ENCODE data around the gene HSD17B1. TPM values are rescaled to one million over a fixed set of nuclear protein-coding genes. Genes with fewer than 3 reads are reported as not detected.

The HSD17B1 gene
- total and polyA plus RNA-seq, 2 of the 13 experiments (the other 11 are each of a cell fraction or from before 2014, with no cell fraction given): 0.54 to 0.93 TPM

DNA sequence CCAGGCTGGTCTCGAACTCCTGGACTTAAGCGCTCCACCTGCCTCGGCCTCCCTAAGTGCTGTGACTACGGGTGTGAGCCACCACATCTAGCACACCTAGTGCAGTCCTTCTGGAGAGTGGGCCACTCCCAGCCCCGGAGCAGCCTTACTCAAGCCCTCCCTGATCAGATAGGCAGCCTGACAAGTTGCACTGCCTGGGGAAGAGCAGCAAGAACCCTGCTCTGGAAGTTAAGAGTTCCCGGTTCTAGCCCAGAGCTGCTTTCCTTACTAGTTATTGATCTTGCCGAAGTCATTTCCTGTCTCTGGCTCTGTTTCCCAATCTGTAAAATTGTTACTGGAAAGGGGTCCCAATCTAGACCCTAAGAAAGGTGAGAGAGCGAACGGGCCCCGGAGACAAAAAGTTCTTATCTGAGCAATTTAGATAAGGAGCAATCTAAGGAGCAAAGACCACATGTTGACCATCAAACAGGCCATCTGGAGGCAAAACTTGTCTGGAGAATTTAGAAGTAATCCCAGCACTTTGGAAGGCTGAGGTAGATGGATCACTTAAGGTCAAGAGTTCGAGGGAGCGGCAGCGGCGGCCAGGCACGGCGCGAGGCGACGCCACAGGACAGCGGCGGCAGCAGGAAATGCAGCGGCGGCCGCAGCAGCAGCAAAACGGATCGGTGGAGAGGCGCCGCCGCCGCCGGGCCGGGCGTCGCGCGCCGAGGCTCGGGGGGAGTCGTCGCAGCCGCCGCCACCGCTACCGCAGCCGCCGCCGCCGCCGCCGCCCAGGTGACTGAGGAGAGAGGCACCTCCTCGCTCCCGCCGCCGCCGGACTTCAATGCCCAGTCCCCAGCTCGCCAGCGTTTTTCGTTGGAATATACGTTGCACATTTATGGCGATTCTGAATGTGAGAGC is 21.0 kb upstream of the HSD17B1 start (continued):
- TF ChIP-seq, protein P1, sequence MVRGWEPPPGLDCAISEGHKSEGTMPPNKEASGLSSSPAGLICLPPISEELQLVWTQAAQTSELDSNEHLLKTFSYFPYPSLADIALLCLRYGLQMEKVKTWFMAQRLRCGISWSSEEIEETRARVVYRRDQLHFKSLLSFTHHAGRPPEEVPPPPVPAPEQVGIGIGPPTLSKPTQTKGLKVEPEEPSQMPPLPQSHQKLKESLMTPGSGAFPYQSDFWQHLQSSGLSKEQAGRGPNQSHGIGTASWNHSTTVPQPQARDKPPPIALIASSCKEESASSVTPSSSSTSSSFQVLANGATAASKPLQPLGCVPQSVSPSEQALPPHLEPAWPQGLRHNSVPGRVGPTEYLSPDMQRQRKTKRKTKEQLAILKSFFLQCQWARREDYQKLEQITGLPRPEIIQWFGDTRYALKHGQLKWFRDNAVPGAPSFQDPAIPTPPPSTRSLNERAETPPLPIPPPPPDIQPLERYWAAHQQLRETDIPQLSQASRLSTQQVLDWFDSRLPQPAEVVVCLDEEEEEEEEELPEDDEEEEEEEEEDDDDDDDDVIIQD (CRISPR knock-in tag; IDR thresholded peaks at IDR 0.05; ENCODE audit: low read depth): peak; percentile 7; the same call in 1 of the 2 replicates
- 0 out of 2 replicates have a peak, but pooled peaks have one; percentile 5 for TF ChIP-seq SP4 (CRISPR knock-in tag; IDR thresholded peaks at IDR 0.05)
- TF ChIP-seq, protein P2, sequence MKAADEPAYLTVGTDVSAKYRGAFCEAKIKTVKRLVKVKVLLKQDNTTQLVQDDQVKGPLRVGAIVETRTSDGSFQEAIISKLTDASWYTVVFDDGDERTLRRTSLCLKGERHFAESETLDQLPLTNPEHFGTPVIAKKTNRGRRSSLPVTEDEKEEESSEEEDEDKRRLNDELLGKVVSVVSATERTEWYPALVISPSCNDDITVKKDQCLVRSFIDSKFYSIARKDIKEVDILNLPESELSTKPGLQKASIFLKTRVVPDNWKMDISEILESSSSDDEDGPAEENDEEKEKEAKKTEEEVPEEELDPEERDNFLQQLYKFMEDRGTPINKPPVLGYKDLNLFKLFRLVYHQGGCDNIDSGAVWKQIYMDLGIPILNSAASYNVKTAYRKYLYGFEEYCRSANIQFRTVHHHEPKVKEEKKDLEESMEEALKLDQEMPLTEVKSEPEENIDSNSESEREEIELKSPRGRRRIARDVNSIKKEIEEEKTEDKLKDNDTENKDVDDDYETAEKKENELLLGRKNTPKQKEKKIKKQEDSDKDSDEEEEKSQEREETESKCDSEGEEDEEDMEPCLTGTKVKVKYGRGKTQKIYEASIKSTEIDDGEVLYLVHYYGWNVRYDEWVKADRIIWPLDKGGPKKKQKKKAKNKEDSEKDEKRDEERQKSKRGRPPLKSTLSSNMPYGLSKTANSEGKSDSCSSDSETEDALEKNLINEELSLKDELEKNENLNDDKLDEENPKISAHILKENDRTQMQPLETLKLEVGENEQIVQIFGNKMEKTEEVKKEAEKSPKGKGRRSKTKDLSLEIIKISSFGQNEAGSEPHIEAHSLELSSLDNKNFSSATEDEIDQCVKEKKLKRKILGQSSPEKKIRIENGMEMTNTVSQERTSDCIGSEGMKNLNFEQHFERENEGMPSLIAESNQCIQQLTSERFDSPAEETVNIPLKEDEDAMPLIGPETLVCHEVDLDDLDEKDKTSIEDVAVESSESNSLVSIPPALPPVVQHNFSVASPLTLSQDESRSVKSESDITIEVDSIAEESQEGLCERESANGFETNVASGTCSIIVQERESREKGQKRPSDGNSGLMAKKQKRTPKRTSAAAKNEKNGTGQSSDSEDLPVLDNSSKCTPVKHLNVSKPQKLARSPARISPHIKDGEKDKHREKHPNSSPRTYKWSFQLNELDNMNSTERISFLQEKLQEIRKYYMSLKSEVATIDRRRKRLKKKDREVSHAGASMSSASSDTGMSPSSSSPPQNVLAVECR (CRISPR knock-in tag; IDR thresholded peaks at IDR 0.05; ENCODE audit: borderline replicate concordance): peak; percentile 8; the same call in 1 of the 2 replicates
- TF ChIP-seq SUZ12 (IDR thresholded peaks at IDR 0.05; ENCODE audit: low read depth, low read length): no peak
- TF ChIP-seq, protein P3, sequence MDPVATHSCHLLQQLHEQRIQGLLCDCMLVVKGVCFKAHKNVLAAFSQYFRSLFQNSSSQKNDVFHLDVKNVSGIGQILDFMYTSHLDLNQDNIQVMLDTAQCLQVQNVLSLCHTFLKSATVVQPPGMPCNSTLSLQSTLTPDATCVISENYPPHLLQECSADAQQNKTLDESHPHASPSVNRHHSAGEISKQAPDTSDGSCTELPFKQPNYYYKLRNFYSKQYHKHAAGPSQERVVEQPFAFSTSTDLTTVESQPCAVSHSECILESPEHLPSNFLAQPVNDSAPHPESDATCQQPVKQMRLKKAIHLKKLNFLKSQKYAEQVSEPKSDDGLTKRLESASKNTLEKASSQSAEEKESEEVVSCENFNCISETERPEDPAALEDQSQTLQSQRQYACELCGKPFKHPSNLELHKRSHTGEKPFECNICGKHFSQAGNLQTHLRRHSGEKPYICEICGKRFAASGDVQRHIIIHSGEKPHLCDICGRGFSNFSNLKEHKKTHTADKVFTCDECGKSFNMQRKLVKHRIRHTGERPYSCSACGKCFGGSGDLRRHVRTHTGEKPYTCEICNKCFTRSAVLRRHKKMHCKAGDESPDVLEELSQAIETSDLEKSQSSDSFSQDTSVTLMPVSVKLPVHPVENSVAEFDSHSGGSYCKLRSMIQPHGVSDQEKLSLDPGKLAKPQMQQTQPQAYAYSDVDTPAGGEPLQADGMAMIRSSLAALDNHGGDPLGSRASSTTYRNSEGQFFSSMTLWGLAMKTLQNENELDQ (CRISPR knock-in tag; IDR thresholded peaks at IDR 0.05; ENCODE audit: borderline replicate concordance): no peak
- TF ChIP-seq AKAP8 (CRISPR knock-in tag; IDR thresholded peaks at IDR 0.05): no peak
- TF ChIP-seq SMYD3 (CRISPR knock-in tag; IDR thresholded peaks at IDR 0.05): no peak
- TF ChIP-seq DNMT3B (CRISPR knock-in tag; conservative IDR thresholded peaks at IDR 0.05): no peak
- TF ChIP-seq, protein P4, sequence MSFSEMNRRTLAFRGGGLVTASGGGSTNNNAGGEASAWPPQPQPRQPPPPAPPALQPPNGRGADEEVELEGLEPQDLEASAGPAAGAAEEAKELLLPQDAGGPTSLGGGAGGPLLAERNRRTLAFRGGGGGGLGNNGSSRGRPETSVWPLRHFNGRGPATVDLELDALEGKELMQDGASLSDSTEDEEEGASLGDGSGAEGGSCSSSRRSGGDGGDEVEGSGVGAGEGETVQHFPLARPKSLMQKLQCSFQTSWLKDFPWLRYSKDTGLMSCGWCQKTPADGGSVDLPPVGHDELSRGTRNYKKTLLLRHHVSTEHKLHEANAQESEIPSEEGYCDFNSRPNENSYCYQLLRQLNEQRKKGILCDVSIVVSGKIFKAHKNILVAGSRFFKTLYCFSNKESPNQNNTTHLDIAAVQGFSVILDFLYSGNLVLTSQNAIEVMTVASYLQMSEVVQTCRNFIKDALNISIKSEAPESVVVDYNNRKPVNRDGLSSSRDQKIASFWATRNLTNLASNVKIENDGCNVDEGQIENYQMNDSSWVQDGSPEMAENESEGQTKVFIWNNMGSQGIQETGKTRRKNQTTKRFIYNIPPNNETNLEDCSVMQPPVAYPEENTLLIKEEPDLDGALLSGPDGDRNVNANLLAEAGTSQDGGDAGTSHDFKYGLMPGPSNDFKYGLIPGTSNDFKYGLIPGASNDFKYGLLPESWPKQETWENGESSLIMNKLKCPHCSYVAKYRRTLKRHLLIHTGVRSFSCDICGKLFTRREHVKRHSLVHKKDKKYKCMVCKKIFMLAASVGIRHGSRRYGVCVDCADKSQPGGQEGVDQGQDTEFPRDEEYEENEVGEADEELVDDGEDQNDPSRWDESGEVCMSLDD (CRISPR knock-in tag; IDR thresholded peaks at IDR 0.05; ENCODE audit: borderline replicate concordance): 0 out of 2 replicates have a peak, but pooled peaks have one; percentile 62
- TF ChIP-seq, protein P5, sequence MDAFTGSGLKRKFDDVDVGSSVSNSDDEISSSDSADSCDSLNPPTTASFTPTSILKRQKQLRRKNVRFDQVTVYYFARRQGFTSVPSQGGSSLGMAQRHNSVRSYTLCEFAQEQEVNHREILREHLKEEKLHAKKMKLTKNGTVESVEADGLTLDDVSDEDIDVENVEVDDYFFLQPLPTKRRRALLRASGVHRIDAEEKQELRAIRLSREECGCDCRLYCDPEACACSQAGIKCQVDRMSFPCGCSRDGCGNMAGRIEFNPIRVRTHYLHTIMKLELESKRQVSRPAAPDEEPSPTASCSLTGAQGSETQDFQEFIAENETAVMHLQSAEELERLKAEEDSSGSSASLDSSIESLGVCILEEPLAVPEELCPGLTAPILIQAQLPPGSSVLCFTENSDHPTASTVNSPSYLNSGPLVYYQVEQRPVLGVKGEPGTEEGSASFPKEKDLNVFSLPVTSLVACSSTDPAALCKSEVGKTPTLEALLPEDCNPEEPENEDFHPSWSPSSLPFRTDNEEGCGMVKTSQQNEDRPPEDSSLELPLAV (CRISPR knock-in tag; conservative IDR thresholded peaks at IDR 0.05; ENCODE audit: low read depth): no peak
- TF ChIP-seq ZNF616 (CRISPR knock-in tag; IDR thresholded peaks at IDR 0.05; ENCODE audit: low read depth): no peak
- no peak for TF ChIP-seq ZFP36L2 (CRISPR knock-in tag; IDR thresholded peaks at IDR 0.05)
- TF ChIP-seq CEBPG (CRISPR knock-in tag; IDR thresholded peaks at IDR 0.05): no peak
- no peak for TF ChIP-seq ATF7 (IDR thresholded peaks at IDR 0.05)
- TF ChIP-seq ATF7 (CRISPR knock-in tag; IDR thresholded peaks at IDR 0.05): no peak
- TF ChIP-seq HNRNPH1 (optimal IDR thresholded peaks at IDR 0.05; ENCODE audit: low read depth, low read length): no peak
